ENCODE measurements around the gene DNAJC15. TPM values are rescaled to one million over a fixed set of nuclear protein-coding genes. Genes with fewer than 3 reads are reported as not detected.

DNAJC15 gene
- total and polyA plus RNA-seq, 2 of the 4 experiments (the other 2 are of a cell fraction): 7.0 to 22.0 TPM

- no peak overlapping the region for H4K91ac ChIP-seq (ENCODE audit: insufficient read depth, low read depth, low read length)
- no peak overlapping the region for H2AK9ac ChIP-seq (replicated peaks; ENCODE audit: low read depth, low read length, poor library complexity)
- H2AFZ ChIP-seq (replicated peaks; ENCODE audit: low read length, poor library complexity): peak overlapping the region; percentile 27
- intact Hi-C loops (cut with micrococcal nuclease) (no loop called here), in situ Hi-C loops (cut with MboI; ENCODE audit: low sequenced_read_pairs) (no loop called here), dilution Hi-C loops (cut with HindIII; ENCODE audit: low sequenced_read_pairs, unreplicated experiment) (no loop called here)
- H3K4me3 ChIP-seq (ENCODE audit: insufficient read depth, low read depth, low read length): no peak overlapping the region
- no peak overlapping the region for H3K9ac ChIP-seq (ENCODE audit: low read depth, low read length)
- no peak overlapping the region for H4K8ac ChIP-seq (ENCODE audit: low read depth in 2 of 2, low read length in 2 of 2)
- H3K9me1 ChIP-seq (ENCODE audit: insufficient read depth, low read length): peaks cover 8% of the 10 kb centered on the region; the same call in 1 of the 2 replicates
- H3K27me3 ChIP-seq (ENCODE audit: control insufficient read depth, insufficient read depth, low read length): peaks cover 4% of the 10 kb centered on the region
- H3K79me1 ChIP-seq (ENCODE audit: low read depth in 1 of 2, low read length in 2 of 2): no peaks in the 10 kb centered on the region
- no peak overlapping the region for H2BK20ac ChIP-seq (ENCODE audit: low read depth, low read length)
- H3K56ac ChIP-seq (ENCODE audit: extremely low read depth, insufficient read depth, low read length): no peak overlapping the region
- H3K4me1 ChIP-seq (ENCODE audit: control insufficient read depth, insufficient read depth, low read length): no peaks in the 10 kb centered on the region
- DNase-seq (no peak), ATAC-seq (ENCODE audit: low read depth) (no peak)
- WGBS, 2 experiments (ENCODE audit: extremely low coverage in 2 of 2, insufficient read length in 1 of 2): no CpG with 5 or more reads among the region's 3 CpGs
- no peak overlapping the region for H3K23ac ChIP-seq (ENCODE audit: low read depth, low read length)
- H3K4ac ChIP-seq (ENCODE audit: low read depth, low read length): no peak overlapping the region
- H3K36me3 ChIP-seq (ENCODE audit: control insufficient read depth, insufficient read depth, low read length): no peaks in the 10 kb centered on the region
- ChIA-PET CTCF (no interaction called here), POLR2A (ENCODE audit: unreplicated experiment) (no interaction called here)
- no peak overlapping the region for H2BK15ac ChIP-seq (ENCODE audit: low read depth, low read length)
- H4K20me1 ChIP-seq (ENCODE audit: insufficient read depth, low read length): no peaks in the 10 kb centered on the region
- H3K4me2 ChIP-seq (ENCODE audit: low read depth, low read length): no peak overlapping the region
- no TSS peak for BruUV-seq (replicated peaks)
- H2BK120ac ChIP-seq (ENCODE audit: low read depth, low read length): no peak overlapping the region
- no peak for TF ChIP-seq MXI1 (IDR thresholded peaks at IDR 0.05; ENCODE audit: borderline replicate concordance, low read depth, low read length)
- TF ChIP-seq RCOR1 (IDR thresholded peaks at IDR 0.05; ENCODE audit: insufficient replicate concordance, low read length): no peak
- no peak for TF ChIP-seq RFX5 (IDR thresholded peaks at IDR 0.05; ENCODE audit: low read depth, low read length)
- TF ChIP-seq NFE2L2 (IDR thresholded peaks at IDR 0.05; ENCODE audit: low read depth, low read length): no peak
- TF ChIP-seq FOS (IDR thresholded peaks at IDR 0.05; ENCODE audit: low read depth, low read length): no peak
- no peak for TF ChIP-seq MAZ (IDR thresholded peaks at IDR 0.05; ENCODE audit: borderline replicate concordance, low read depth, low read length)
- no peak for TF ChIP-seq BHLHE40 (IDR thresholded peaks at IDR 0.05; ENCODE audit: low read depth, low read length)
- TF ChIP-seq CHD1 (IDR thresholded peaks at IDR 0.05; ENCODE audit: low read depth, low read length): no peak
- TF ChIP-seq ELK1 (IDR thresholded peaks at IDR 0.05; ENCODE audit: borderline replicate concordance, low read depth, low read length): no peak
- no peak for TF ChIP-seq MAFK (IDR thresholded peaks at IDR 0.05; ENCODE audit: low read depth, low read length)
- TF ChIP-seq CTCF (conservative IDR thresholded peaks at IDR 0.05; ENCODE audit: low read depth, low read length): no peak
- TF ChIP-seq USF2 (IDR thresholded peaks at IDR 0.05; ENCODE audit: low read depth, low read length): no peak
- no peak for TF ChIP-seq POLR2A (IDR thresholded peaks at IDR 0.05; ENCODE audit: low read depth, low read length)
- H3K18ac ChIP-seq (ENCODE audit: low read depth, low read length): no peak overlapping the region
- no peak overlapping the region for H3K27ac ChIP-seq (ENCODE audit: insufficient read depth, low read length)
- no peak overlapping the region for H2AK5ac ChIP-seq (ENCODE audit: low read depth, low read length)
- no peak overlapping the region for H2BK5ac ChIP-seq (ENCODE audit: low read depth, low read length, poor library complexity, severe bottlenecking)
- no peak overlapping the region for H4K5ac ChIP-seq (ENCODE audit: low read depth, low read length)
- H3K14ac ChIP-seq (replicated peaks; ENCODE audit: low read depth, low read length): no peak overlapping the region
- H3K9me3 ChIP-seq (ENCODE audit: control insufficient read depth, insufficient read depth, low read length): no peaks in the 10 kb centered on the region
Observed at GRCh38 chr13:43127827-43128226, 104.4 kb downstream of the DNAJC15 start.
